AG04449 (cell line): ENCODE results near the gene HNRNPC.

ENCODE experiments used
- CTCF ChIA-PET: fragments of 350-600 bp; formaldehyde crosslinking; extraction: SDS; loops from one replicate; lab custom pipeline; 2021; ENCODE audit warnings: antibody characterized with exemption; lab: Yijun Ruan, JAX
- POLR2A ChIA-PET: fragments of 400-600, 350-600 bp; formaldehyde crosslinking; extraction: SDS; loops from one replicate; lab custom pipeline; 2020; ENCODE audit warnings: antibody characterized with exemption, inconsistent platforms; lab: Yijun Ruan, JAX
- DNase-seq: peaks from one replicate; pipeline ENCODE4 v3.0.0-alpha.2; 2010; ENCODE audit warnings: low read depth, low spot score
- H3K4me3 ChIP-seq: 2 replicates; pipeline ENCODE4 v1.5.1; 2011; ENCODE audit warnings: low read depth, mild to moderate bottlenecking, control low read depth, low read length
- CTCF ChIP-seq: IDR thresholded peaks from one replicate; pipeline ENCODE4 v1.5.1; 2011; ENCODE audit warnings: mild to moderate bottlenecking, moderate library complexity, low read length, control low read depth, inconsistent platforms; ENCODE audit not compliant: insufficient read depth; ENCODE audit errors: missing control alignments

The HNRNPC gene

GRCh38 chr14:21233457-21234076 is 35.7 kb downstream of the HNRNPC start:
- CTCF ChIA-PET = no interaction called here
- DNase-seq = no peak

GRCh38 chr14:21231020-21231652 is 38.1 kb downstream of the HNRNPC start:
- ChIA-PET POLR2A (no interaction called here), CTCF (interaction anchor here (0.9 to 2.6 kb wide), 5 partner anchors 9 to 23 kb away, joined by 3 to 8 read pairs (median 4); no protein-coding TSS in a partner anchor)

More at GRCh38 chr14:21233457-21234076, 35.7 kb downstream of the HNRNPC start:
- no peak overlapping the region for H3K4me3 ChIP-seq
- TF ChIP-seq CTCF = peak; percentile 16
- POLR2A ChIA-PET = no interaction called here

GRCh38 chr14:21229821-21230220 is 39.4 kb downstream of the HNRNPC start:
- DNase-seq = no peak
- H3K4me3 ChIP-seq = no peak overlapping the region
- ChIA-PET POLR2A (no interaction called here), CTCF (interaction anchor here (1.0 to 2.6 kb wide), 2 partner anchors 10 to 13 kb away, joined by 4 to 8 read pairs; no protein-coding TSS in a partner anchor)
- no peak for TF ChIP-seq CTCF

More at GRCh38 chr14:21231020-21231652, 38.1 kb downstream of the HNRNPC start:
- DNase-seq = no peak
- H3K4me3 ChIP-seq = no peak overlapping the region
- TF ChIP-seq CTCF = no peak

- no peak overlapping the region for H3K4me3 ChIP-seq
- ChIA-PET CTCF (no interaction called here), POLR2A (no interaction called here)
- no peak for DNase-seq
- no peak for TF ChIP-seq CTCF
Measured at GRCh38 chr14:21227981-21228380, 41.3 kb downstream of the HNRNPC start.

- CTCF ChIA-PET = interaction anchor here (1.0 to 1.9 kb wide), 2 partner anchors 13 to 15 kb away, joined by 3 to 8 read pairs; no protein-coding TSS in a partner anchor
- POLR2A ChIA-PET = no interaction called here
- no peak overlapping the region for H3K4me3 ChIP-seq
Measured at GRCh38 chr14:21227150-21227549, 42.1 kb downstream of the HNRNPC start.

More at GRCh38 chr14:21227150-21227549, 42.1 kb downstream of the HNRNPC start:
- DNase-seq = no peak
- no peak for TF ChIP-seq CTCF
